Spleen (tissue), 7 donors: ENCODE results near the gene CLEC16A.

ENCODE experiments used
- POLR2AphosphoS5 ChIP-seq, 3 donors: sonication (generic); formaldehyde crosslinking; IDR thresholded peaks; one replicate each; pipeline ENCODE4 v1.5.1; 2017; ENCODE audit warnings: antibody characterized with exemption in 3 of 3
- TF ChIP-seq, protein P1 (sequence below), 11 experiments: fragments of 200-600 bp in 7 of 11; fragments of 450-650 bp in 4 of 11; sonication (generic) in 4 of 11; IDR thresholded peaks in 8 of 11; conservative IDR thresholded peaks in 3 of 11; 1 replicate in 7 of 11; 2 replicates in 4 of 11; pipeline versions ENCODE4 v1.4.0 to v1.8.0; 2016 to 2021; ENCODE audit warnings: antibody characterized with exemption in 11 of 11, inconsistent platforms in 4 of 11, mild to moderate bottlenecking in 1 of 11
- donor health status: DM: no; HTN: no; CAD: no; lungs with moderate emphysema.
- donor health status: DM: no; HTN: no; CAD: no.
- donor health status: DM: no; HTN: no; CAD: no.

DNA sequence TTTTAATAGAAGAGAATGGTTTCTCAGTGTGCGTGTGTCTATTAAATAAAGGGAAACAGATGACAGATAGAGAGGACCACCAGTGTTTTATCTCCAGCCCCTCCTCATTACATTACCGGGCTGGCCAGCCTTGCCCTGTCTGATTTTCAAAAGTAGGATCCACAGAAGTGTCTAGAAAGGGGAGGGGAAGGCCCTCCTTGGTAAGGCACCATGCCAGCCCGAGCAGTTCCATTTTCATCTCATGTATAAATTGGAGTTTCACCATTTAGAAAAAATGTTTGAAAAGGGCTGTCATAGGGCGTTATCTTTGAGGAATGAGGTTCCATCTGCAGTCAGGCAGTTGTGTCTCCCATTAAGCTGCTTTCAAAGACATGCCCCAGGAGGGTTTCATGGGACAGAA, 214.9 kb downstream of the CLEC16A start:
- TF ChIP-seq POLR2AphosphoS5 (IDR thresholded peaks at IDR 0.05): no peak
- TF ChIP-seq, protein P1, sequence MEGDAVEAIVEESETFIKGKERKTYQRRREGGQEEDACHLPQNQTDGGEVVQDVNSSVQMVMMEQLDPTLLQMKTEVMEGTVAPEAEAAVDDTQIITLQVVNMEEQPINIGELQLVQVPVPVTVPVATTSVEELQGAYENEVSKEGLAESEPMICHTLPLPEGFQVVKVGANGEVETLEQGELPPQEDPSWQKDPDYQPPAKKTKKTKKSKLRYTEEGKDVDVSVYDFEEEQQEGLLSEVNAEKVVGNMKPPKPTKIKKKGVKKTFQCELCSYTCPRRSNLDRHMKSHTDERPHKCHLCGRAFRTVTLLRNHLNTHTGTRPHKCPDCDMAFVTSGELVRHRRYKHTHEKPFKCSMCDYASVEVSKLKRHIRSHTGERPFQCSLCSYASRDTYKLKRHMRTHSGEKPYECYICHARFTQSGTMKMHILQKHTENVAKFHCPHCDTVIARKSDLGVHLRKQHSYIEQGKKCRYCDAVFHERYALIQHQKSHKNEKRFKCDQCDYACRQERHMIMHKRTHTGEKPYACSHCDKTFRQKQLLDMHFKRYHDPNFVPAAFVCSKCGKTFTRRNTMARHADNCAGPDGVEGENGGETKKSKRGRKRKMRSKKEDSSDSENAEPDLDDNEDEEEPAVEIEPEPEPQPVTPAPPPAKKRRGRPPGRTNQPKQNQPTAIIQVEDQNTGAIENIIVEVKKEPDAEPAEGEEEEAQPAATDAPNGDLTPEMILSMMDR (IDR thresholded peaks at IDR 0.05 in 8 of 11, conservative IDR thresholded peaks at IDR 0.05 in 3 of 11): no peak
